HEK293 (cell line): ENCODE results near the gene GRID2.

Experiments
- GLI2 ChIP-seq: fragments of 450-650 bp; formaldehyde crosslinking; IDR thresholded peaks from 2 replicates; pipeline ENCODE4; 2017; ENCODE audit warnings: missing biosample characterization, missing genetic modification characterization, low read depth, borderline replicate concordance
- GLI4 ChIP-seq: fragments of 450-650 bp; formaldehyde crosslinking; IDR thresholded peaks from 2 replicates; pipeline ENCODE4 v1.5.1; 2016; ENCODE audit warnings: missing biosample characterization, missing genetic modification characterization
- KLF16 ChIP-seq: fragments of 450-650 bp; formaldehyde crosslinking; IDR thresholded peaks from 2 replicates; pipeline ENCODE4 v1.5.1; 2017; ENCODE audit warnings: missing biosample characterization, missing genetic modification characterization
- TCF7L2 ChIP-seq: IDR thresholded peaks from 2 replicates; pipeline ENCODE4 v1.6.1; 2011; ENCODE audit warnings: low read depth, mild to moderate bottlenecking, inconsistent platforms, low read length, moderate library complexity, borderline replicate concordance
- YY1 ChIP-seq: fragments of 450-650 bp; formaldehyde crosslinking; IDR thresholded peaks from 2 replicates; pipeline ENCODE4 v1.5.1; 2018; ENCODE audit warnings: missing biosample characterization, missing genetic modification characterization
- ZNF114 ChIP-seq: fragments of 450-650 bp; formaldehyde crosslinking; IDR thresholded peaks from 2 replicates; pipeline ENCODE4 v1.5.0; 2017; ENCODE audit warnings: missing biosample characterization, missing genetic modification characterization
- ZNF623 ChIP-seq: fragments of 450-650 bp; formaldehyde crosslinking; IDR thresholded peaks from 2 replicates; pipeline ENCODE4 v1.5.1; 2016; ENCODE audit warnings: missing biosample characterization, missing genetic modification characterization
- ZNF654 ChIP-seq: fragments of 450-650 bp; formaldehyde crosslinking; IDR thresholded peaks from 2 replicates; pipeline ENCODE4 v1.5.1; 2016; ENCODE audit warnings: low read depth, missing biosample characterization, missing genetic modification characterization
- ZNF792 ChIP-seq: fragments of 450-650 bp; formaldehyde crosslinking; IDR thresholded peaks from 2 replicates; pipeline ENCODE4 v1.5.1; 2016; ENCODE audit warnings: missing biosample characterization, missing genetic modification characterization
- TF ChIP-seq, protein P1 (sequence below): fragments of 450-650 bp; formaldehyde crosslinking; IDR thresholded peaks from 2 replicates; pipeline ENCODE4 v1.5.1; 2016; ENCODE audit warnings: missing biosample characterization, missing genetic modification characterization
- TF ChIP-seq, protein P2 (sequence below): fragments of 450-650 bp; formaldehyde crosslinking; conservative IDR thresholded peaks from 2 replicates; pipeline ENCODE4 v1.5.1; 2016; ENCODE audit warnings: low read depth, missing biosample characterization, missing genetic modification characterization

DNA sequence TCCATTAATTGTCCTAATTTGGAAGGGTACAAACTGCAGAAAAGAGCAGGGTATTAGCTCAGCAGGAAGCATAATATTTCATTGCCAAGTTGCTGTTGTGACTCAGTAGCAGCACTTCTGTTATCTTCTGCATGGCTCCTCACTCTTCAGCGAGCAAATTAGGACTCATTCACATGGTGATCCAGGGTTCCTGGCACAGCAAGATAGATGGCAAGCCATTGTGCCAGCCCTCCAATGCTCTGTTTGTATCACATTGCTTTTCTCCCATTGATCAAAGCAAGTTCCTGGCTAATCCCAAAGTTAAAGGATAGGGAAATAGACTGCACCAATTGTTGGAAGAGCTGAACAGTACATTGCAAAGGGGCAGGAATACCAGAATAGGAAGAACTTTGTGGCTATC, 1142.3 kb downstream of the GRID2 start:
- TF ChIP-seq YY1 = no peak
- no peak for TF ChIP-seq ZNF792 (tag by site-specific recombination)
- no peak for TF ChIP-seq GLI4
- TF ChIP-seq, protein P1, sequence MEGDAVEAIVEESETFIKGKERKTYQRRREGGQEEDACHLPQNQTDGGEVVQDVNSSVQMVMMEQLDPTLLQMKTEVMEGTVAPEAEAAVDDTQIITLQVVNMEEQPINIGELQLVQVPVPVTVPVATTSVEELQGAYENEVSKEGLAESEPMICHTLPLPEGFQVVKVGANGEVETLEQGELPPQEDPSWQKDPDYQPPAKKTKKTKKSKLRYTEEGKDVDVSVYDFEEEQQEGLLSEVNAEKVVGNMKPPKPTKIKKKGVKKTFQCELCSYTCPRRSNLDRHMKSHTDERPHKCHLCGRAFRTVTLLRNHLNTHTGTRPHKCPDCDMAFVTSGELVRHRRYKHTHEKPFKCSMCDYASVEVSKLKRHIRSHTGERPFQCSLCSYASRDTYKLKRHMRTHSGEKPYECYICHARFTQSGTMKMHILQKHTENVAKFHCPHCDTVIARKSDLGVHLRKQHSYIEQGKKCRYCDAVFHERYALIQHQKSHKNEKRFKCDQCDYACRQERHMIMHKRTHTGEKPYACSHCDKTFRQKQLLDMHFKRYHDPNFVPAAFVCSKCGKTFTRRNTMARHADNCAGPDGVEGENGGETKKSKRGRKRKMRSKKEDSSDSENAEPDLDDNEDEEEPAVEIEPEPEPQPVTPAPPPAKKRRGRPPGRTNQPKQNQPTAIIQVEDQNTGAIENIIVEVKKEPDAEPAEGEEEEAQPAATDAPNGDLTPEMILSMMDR (tag by site-specific recombination) = no peak
- TF ChIP-seq ZNF623 (tag by site-specific recombination) = no peak
- no peak for TF ChIP-seq TCF7L2
- TF ChIP-seq, protein P2, sequence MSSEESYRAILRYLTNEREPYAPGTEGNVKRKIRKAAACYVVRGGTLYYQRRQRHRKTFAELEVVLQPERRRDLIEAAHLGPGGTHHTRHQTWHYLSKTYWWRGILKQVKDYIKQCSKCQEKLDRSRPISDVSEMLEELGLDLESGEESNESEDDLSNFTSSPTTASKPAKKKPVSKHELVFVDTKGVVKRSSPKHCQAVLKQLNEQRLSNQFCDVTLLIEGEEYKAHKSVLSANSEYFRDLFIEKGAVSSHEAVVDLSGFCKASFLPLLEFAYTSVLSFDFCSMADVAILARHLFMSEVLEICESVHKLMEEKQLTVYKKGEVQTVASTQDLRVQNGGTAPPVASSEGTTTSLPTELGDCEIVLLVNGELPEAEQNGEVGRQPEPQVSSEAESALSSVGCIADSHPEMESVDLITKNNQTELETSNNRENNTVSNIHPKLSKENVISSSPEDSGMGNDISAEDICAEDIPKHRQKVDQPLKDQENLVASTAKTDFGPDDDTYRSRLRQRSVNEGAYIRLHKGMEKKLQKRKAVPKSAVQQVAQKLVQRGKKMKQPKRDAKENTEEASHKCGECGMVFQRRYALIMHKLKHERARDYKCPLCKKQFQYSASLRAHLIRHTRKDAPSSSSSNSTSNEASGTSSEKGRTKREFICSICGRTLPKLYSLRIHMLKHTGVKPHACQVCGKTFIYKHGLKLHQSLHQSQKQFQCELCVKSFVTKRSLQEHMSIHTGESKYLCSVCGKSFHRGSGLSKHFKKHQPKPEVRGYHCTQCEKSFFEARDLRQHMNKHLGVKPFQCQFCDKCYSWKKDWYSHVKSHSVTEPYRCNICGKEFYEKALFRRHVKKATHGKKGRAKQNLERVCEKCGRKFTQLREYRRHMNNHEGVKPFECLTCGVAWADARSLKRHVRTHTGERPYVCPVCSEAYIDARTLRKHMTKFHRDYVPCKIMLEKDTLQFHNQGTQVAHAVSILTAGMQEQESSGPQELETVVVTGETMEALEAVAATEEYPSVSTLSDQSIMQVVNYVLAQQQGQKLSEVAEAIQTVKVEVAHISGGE (tag by site-specific recombination) = no peak
- TF ChIP-seq KLF16 (tag by site-specific recombination) = no peak
- TF ChIP-seq ZNF654 (tag by site-specific recombination) = no peak
- TF ChIP-seq ZNF114 = no peak
- TF ChIP-seq GLI2 = no peak
